ENCODE data around the gene PRRT1B.
"Not testable (repeated sequence)": the region's sequence is repeated elsewhere in the genome, so short reads cannot be mapped to it uniquely, and the experiment has no call there.

PRRT1B gene

DNA sequence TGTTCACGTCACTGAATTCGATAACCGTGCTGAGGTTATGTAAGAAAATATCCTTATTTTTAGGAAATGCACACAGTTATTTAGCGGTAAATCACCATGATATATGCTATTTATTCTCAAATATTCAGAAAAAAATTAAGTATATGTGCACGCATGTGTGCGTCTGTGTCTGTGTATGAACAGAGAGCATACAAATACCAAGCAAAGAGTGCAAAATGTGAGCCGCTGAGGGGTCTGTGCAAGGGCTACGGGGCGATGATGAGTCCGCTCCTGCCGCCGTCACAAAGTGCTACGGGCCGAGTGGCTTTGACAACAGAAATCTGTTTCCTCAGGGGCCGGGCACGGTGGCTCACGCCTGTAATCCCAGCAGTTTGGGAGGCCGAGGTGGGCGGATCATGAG, 7.4 kb upstream of the PRRT1B start:
- Histone ChIP-seq H3K9me3 (ENCODE audit: control insufficient read depth, low read depth, low read length) (no peaks in the 10 kb centered on the region), H3K4me1 (ENCODE audit: control insufficient read depth, low read depth, low read length) (no peaks in the 10 kb centered on the region), H3K36me3 (ENCODE audit: control insufficient read depth, low read depth, low read length) (no peaks in the 10 kb centered on the region), H3K27me3 (ENCODE audit: control insufficient read depth, insufficient read depth, low read length) (no peaks in the 10 kb centered on the region), H3K9ac (ENCODE audit: low read length) (no peak overlapping the region), H3K4me3 (ENCODE audit: low read length) (no peak overlapping the region), H3K27ac (ENCODE audit: low read length) (no peak overlapping the region)

DNA sequence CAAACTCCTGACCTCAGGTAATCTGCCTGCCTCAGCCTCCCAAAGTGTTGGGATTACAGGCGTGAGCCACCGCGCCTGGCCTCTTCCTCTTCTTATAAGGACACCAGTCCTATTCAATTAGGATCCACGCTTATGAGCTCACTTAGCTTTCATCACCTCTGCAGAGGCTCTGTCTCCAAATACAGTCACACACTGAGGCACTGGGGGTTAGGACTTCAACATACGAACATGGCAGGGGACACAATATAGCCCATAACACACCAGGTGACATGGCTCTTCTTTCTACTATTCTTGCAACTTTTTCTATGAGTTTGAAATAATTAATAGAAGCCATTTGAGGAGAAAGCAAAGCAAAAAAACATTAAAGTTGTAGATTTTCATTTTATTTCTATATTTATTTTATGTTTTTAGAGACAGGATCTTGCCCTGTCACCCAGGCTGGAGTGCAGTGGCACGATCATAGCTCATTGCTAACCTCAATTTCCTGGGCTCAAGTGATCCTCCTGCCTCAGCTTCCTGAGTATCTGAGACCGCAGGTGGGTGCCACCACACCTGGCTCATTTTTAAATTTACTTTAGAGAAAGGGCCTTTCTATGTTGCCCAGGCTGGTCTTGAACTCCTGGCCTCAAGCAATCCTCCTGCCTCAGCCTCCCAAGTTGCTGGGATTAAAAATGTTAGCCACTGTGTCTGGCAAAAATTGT, 6.0 kb upstream of the PRRT1B start:
- peaks cover 2% of the 10 kb centered on the region for H3K27me3 ChIP-seq (ENCODE audit: control insufficient read depth, insufficient read depth, low read length)
- no peak overlapping the region for H3K4me3 ChIP-seq (ENCODE audit: low read length)
- H3K4me1 ChIP-seq (ENCODE audit: control insufficient read depth, low read depth, low read length) = no peaks in the 10 kb centered on the region
- peaks cover 5% of the 10 kb centered on the region for H3K9me3 ChIP-seq (ENCODE audit: control insufficient read depth, low read depth, low read length)
- H3K36me3 ChIP-seq (ENCODE audit: control insufficient read depth, low read depth, low read length) = no peaks in the 10 kb centered on the region
- H3K27ac ChIP-seq (ENCODE audit: low read length) = no peak overlapping the region
- no peak overlapping the region for H3K9ac ChIP-seq (ENCODE audit: low read length)

DNA sequence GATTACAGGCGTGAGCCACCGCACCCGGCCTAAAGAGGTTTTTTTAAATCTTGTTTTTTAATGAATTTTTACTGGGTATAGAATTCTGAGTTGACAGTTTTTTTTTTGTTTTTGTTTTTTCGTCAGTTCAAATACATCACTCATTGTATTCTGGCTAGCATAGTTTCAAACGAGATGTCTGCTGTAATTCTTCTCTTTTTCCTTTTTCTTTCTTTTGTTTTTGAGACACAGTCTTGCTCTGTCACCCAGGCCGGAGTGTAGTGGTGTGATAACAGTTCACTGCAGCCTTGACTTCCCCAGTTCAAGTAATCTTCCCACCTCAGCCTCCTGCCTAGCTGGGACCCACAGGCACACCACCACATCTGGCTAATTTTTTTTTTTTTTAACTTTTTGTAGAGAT, 2.2 kb upstream of the PRRT1B start:
- no peaks in the 10 kb centered on the region for H3K4me1 ChIP-seq (ENCODE audit: control insufficient read depth, low read depth, low read length)
- peaks cover 39% of the 10 kb centered on the region for H3K27me3 ChIP-seq (ENCODE audit: control insufficient read depth, insufficient read depth, low read length)
- H3K36me3 ChIP-seq (ENCODE audit: control insufficient read depth, low read depth, low read length) = no peaks in the 10 kb centered on the region
- no peak overlapping the region for H3K4me3 ChIP-seq (ENCODE audit: low read length)
- no peak overlapping the region for H3K27ac ChIP-seq (ENCODE audit: low read length)
- no peak overlapping the region for H3K9ac ChIP-seq (ENCODE audit: low read length)
- H3K9me3 ChIP-seq (ENCODE audit: control insufficient read depth, low read depth, low read length) = peaks cover 5% of the 10 kb centered on the region

DNA sequence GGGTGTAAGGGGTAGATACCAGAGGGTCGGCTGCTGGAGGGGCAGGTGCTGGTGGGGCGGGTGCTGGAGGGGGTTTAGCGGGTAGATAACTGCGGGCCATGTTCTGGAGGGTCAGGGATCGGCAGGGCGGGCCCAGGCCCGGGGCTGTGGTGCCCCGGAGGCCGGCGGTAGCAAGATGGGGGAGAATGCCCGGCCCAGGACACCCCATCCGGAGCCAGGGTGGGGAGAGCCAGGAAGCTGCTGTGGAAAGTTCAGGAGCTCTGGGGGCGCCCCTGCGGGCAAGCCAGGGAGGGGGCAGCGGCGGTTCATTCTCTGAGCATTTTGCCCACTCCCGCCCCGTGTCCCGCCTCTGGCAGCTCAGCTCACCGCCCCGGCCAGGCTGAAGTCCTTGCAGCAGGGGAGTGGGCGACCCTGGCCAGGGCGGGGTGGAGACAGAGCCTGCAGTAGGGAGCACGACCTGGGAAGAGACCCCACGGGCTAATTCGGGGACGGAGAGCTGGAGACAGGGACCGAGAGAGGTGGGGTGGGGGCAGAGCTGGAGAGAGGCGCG, 538 bp downstream of the PRRT1B start:
- peak overlapping the region; percentile 54 for H3K4me3 ChIP-seq (ENCODE audit: low read length)
- H3K27me3 ChIP-seq (ENCODE audit: control insufficient read depth, insufficient read depth, low read length) = peaks cover 44% of the 10 kb centered on the region
- no peak overlapping the region for H3K27ac ChIP-seq (ENCODE audit: low read length)
- no peaks in the 10 kb centered on the region for H3K4me1 ChIP-seq (ENCODE audit: control insufficient read depth, low read depth, low read length)
- H3K36me3 ChIP-seq (ENCODE audit: control insufficient read depth, low read depth, low read length) = no peaks in the 10 kb centered on the region
- no peak overlapping the region for H3K9ac ChIP-seq (ENCODE audit: low read length)
- H3K9me3 ChIP-seq (ENCODE audit: control insufficient read depth, low read depth, low read length) = peaks cover 5% of the 10 kb centered on the region

DNA sequence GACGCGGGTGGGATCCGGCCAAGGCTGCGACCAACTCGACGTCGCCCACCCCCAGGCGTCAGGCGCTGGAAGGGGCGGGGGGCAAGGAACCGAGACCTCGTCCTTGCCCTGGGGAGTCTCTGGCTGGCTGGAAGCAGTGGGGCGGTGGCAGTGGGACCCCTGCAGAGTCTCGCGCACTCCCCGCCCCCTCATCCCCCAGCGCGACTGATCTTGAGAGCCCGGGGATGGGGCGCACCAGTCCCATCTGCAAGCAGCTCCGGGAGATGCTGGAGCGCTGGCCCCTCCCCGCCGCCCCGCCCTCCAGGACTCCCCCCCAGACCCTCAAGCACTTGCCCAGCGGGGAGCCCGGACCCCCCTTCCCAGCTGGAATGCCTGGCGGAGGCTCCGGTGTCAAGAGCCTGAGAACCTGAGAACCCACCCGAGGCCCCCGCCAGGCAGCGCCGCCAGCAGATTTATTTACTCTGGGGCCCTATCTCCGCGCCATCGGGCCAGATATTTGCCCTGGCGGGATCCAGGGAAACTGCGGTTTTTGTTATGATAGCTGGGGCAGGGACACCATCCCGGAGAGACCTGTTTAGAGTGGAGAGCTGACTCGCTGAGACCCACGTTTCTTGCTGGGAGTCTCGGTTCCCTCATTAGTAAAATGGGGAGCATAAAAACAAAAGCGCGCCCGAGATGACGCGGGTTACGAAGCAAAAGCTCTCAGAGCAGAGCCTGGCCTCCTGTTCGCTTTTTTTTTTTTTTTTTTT, 1.2 kb downstream of the PRRT1B start:
- Histone ChIP-seq H3K9ac (ENCODE audit: low read length) (no peak overlapping the region), H3K36me3 (ENCODE audit: control insufficient read depth, low read depth, low read length) (no peaks in the 10 kb centered on the region), H3K4me3 (ENCODE audit: low read length) (peak overlapping the region; percentile 54), H3K27ac (ENCODE audit: low read length) (no peak overlapping the region), H3K9me3 (ENCODE audit: control insufficient read depth, low read depth, low read length) (peaks cover 5% of the 10 kb centered on the region), H3K27me3 (ENCODE audit: control insufficient read depth, insufficient read depth, low read length) (peaks cover 44% of the 10 kb centered on the region), H3K4me1 (ENCODE audit: control insufficient read depth, low read depth, low read length) (no peaks in the 10 kb centered on the region)

DNA sequence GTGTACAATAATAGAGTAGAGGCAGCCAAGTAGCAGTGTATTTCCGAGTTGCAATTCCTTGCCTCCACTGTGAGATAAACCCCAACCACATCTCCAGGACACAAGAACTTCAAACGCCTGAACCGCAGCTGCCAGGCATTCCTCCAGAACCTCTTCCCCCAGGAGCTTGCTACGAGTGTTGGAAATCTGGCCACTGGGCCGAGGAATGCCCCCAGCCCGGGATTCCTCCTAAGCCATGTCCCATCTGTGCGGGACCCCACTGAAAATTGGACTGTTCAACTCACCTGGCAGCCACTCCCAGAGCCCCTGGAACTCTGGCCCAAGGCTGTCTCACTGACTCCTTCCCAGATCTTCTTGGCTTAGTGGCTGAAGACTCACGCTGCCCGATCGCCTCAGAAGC, 3.9 kb downstream of the PRRT1B start:
- not testable (repeated sequence) for H3K4me3 ChIP-seq (ENCODE audit: low read length); H3K36me3 ChIP-seq (ENCODE audit: control insufficient read depth, low read depth, low read length); H3K9ac ChIP-seq (ENCODE audit: low read length); H3K27ac ChIP-seq (ENCODE audit: low read length); H3K9me3 ChIP-seq (ENCODE audit: control insufficient read depth, low read depth, low read length); H3K4me1 ChIP-seq (ENCODE audit: control insufficient read depth, low read depth, low read length)
- H3K27me3 ChIP-seq (ENCODE audit: control insufficient read depth, insufficient read depth, low read length) = peaks cover 43% of the 10 kb centered on the region

DNA sequence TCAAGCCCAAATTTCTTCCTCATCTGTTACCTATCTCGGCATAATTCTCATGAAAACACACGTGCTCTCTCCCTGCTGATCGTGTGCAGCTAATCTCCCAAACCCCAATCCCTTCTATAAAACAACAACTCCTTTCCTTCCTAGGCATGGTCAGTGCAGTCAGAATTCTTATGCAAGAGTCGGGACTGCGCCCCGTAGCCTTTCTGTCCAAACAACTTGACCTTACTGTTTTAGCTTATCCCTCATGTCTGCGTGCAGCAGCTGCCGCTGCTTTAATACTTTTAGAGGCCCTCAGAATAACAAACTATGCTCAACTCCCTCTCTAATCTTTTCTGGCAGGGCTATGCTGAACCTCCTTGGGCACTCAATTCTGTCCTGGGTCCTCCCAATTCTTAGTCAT, 5.1 kb downstream of the PRRT1B start:
- peaks cover 30% of the 10 kb centered on the region for H3K27me3 ChIP-seq (ENCODE audit: control insufficient read depth, insufficient read depth, low read length)
- H3K4me3 ChIP-seq (ENCODE audit: low read length); H3K9ac ChIP-seq (ENCODE audit: low read length); H3K9me3 ChIP-seq (ENCODE audit: control insufficient read depth, low read depth, low read length); H3K27ac ChIP-seq (ENCODE audit: low read length); H3K36me3 ChIP-seq (ENCODE audit: control insufficient read depth, low read depth, low read length); H3K4me1 ChIP-seq (ENCODE audit: control insufficient read depth, low read depth, low read length): not testable (repeated sequence)

DNA sequence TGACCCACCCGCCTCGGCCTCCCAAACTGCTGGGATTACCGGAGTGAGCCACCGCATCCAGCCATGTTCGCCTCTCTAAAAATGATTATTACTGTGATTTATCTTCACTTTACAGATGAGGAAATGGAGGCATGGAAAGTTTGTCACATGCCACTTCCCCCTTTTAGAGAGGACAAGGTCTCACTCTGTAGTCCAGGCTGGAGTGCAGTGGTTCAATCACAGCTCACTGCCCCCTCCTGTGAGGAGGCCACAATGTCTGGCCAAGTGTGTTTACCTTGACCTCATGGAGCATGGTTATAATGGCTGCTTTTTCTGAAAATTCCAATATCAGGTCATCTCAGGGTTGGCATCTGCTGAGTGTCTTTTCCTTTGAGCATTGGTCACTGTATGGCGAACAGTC, 6.7 kb downstream of the PRRT1B start:
- Histone ChIP-seq H3K9ac (ENCODE audit: low read length) (no peak overlapping the region), H3K27me3 (ENCODE audit: control insufficient read depth, insufficient read depth, low read length) (peaks cover 15% of the 10 kb centered on the region), H3K9me3 (ENCODE audit: control insufficient read depth, low read depth, low read length) (no peaks in the 10 kb centered on the region), H3K4me3 (ENCODE audit: low read length) (no peak overlapping the region), H3K4me1 (ENCODE audit: control insufficient read depth, low read depth, low read length) (no peaks in the 10 kb centered on the region), H3K36me3 (ENCODE audit: control insufficient read depth, low read depth, low read length) (no peaks in the 10 kb centered on the region), H3K27ac (ENCODE audit: low read length) (no peak overlapping the region)

DNA sequence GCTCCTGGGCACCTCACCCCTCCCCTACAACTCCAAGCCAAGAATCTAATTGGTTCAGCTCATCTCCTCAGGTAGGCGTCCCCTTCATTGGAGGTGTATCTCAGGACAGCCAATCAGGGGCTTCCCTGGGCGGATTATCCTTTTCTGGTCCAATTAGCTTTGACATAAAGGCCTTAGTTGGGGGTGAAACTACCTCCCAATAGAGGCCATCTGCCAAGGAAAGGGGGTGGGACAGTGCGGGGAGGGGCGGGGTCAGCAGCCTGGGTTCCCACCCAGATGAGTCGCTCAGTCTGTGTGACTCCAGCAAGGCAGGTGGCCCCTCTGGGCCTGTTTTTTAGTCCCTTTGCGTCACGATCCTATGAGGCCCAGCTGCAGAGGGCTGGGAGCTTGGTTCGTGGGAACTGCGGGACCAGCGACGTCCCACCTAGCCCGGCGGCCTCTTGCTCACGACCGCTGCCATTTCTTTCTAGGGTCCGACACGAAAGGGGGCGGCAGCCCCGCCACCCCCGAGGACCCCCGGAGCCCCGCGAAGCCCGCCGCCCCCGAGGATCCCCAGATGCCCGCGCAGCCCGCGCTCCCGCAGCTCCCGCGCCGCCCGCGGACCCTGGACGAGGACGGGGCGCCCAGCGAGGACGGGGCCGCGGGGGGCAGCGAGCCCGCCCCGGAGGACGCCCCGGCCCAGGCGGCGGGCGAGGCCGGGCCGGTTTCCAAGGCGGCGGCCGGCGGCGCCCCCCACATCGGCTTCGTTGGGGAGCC, 8.9 kb downstream of the PRRT1B start:
- Histone ChIP-seq H3K4me1 (ENCODE audit: control insufficient read depth, low read depth, low read length) (no peaks in the 10 kb centered on the region), H3K4me3 (ENCODE audit: low read length) (no peak overlapping the region), H3K9me3 (ENCODE audit: control insufficient read depth, low read depth, low read length) (no peaks in the 10 kb centered on the region), H3K27ac (ENCODE audit: low read length) (no peak overlapping the region), H3K36me3 (ENCODE audit: control insufficient read depth, low read depth, low read length) (no peaks in the 10 kb centered on the region), H3K9ac (ENCODE audit: low read length) (no peak overlapping the region), H3K27me3 (ENCODE audit: control insufficient read depth, insufficient read depth, low read length) (no peaks in the 10 kb centered on the region)

DNA sequence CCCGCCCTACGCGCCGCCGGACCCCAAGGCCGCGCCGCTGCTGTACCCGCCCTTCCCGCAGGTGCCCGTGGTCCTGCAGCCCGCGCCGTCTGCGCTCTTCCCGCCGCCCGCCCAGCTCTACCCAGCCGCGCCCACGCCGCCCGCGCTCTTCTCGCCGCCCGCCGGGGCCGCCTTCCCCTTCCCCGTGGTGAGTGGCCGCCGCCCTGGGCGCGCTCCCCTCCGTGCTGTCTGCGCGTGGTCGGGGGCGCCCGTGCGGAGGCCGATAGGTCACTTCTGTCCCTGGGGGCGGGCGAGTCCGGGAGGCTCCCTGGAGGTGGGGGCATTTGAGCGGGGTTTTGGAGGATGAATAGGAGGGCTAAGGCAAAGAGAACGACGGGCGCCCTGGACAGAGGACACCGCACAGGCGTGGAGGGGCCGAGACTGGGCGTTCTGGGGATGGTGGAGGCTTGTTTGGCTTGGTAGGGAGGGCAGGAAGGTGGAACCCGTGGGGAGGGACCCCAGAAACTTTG, 9.6 kb downstream of the PRRT1B start:
- no peaks in the 10 kb centered on the region for H3K4me1 ChIP-seq (ENCODE audit: control insufficient read depth, low read depth, low read length)
- H3K36me3 ChIP-seq (ENCODE audit: control insufficient read depth, low read depth, low read length) = no peaks in the 10 kb centered on the region
- H3K4me3 ChIP-seq (ENCODE audit: low read length) = no peak overlapping the region
- H3K27me3 ChIP-seq (ENCODE audit: control insufficient read depth, insufficient read depth, low read length) = no peaks in the 10 kb centered on the region
- H3K9me3 ChIP-seq (ENCODE audit: control insufficient read depth, low read depth, low read length) = no peaks in the 10 kb centered on the region
- no peak overlapping the region for H3K9ac ChIP-seq (ENCODE audit: low read length)
- H3K27ac ChIP-seq (ENCODE audit: low read length) = no peak overlapping the region

DNA sequence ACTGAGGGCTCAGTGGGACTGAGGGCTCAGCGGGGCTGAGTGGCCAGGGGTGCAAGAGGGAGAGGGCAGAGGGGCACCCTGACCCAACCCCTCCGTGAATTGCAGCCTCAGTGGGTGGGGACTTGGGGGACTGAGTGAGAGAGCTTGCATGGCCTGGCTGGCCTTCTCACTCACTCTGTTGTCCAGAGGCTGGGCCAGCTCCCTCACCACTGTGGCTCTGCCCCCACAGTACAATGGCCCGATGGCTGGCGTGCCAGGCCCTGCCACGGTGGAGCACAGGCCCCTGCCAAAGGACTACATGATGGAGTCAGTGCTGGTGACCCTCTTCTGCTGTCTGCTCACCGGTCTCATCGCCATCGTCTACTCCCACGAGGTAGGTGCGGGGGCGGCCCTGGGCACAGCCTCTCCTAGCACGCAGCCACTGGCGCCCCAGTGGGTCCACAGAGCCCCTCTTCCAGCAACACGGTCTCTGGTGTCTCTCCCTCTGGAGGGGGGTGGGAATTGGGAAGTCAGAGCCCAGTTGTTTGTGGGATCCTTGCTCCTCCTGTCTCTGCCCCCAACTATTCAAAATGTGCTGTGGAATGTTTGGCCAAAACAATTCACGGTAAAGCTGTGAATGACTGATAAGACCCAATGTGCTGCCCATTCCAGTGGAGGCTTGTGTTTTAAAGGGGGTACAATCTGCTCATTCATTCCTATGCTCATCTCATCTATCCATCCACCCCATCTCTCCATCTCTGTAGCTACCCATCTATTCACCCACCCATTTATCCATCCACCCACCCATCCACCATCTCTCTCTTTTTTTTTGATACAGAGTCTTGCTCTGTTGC, 10.7 kb downstream of the PRRT1B start:
- Histone ChIP-seq H3K27me3 (ENCODE audit: control insufficient read depth, insufficient read depth, low read length) (no peaks in the 10 kb centered on the region), H3K4me1 (ENCODE audit: control insufficient read depth, low read depth, low read length) (no peaks in the 10 kb centered on the region), H3K4me3 (ENCODE audit: low read length) (no peak overlapping the region), H3K9ac (ENCODE audit: low read length) (no peak overlapping the region), H3K27ac (ENCODE audit: low read length) (no peak overlapping the region), H3K36me3 (ENCODE audit: control insufficient read depth, low read depth, low read length) (no peaks in the 10 kb centered on the region), H3K9me3 (ENCODE audit: control insufficient read depth, low read depth, low read length) (no peaks in the 10 kb centered on the region)

Data from iPS-18a (cell line).